Stimulated activated CD4-positive, alpha-beta T cell treated with anti-CD3 and anti-CD28 coated beads, Interleukin-1b, Interleukin-23, amount 100 ng/mL, for 24 hours (primary cell): ENCODE results near the gene CHST9.
"Not testable (repeated sequence)": the region's sequence is repeated elsewhere in the genome, so short reads cannot be mapped to it uniquely, and the experiment has no call there.

Experiments
- DNase-seq, 4 experiments: peaks; one replicate each; pipeline ENCODE4 v3.0.0-alpha.2; 2020; ENCODE audit warnings: low read depth in 4 of 4, low spot score in 1 of 4

Gene CHST9

DNA sequence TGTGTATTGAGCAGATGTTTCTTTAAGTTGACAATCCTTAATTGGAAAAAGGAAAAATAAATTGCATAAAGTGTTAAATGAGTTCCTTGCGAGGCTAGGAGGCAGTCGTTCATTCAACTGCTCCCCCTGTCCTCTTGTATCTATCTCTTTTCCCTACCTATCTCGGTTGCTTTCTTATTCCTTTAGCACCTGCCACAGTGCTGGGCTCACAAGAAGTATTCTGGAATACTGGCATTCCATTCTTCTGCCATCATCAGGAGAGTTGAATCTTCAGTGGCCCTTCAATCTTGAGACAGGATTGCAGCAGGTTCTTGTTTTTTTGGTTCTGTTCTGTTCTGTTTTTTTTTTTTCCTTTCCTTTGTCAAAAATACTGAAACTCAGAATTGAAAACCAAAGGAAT, 176.5 kb downstream of the CHST9 start:
- no peak for DNase-seq

DNA sequence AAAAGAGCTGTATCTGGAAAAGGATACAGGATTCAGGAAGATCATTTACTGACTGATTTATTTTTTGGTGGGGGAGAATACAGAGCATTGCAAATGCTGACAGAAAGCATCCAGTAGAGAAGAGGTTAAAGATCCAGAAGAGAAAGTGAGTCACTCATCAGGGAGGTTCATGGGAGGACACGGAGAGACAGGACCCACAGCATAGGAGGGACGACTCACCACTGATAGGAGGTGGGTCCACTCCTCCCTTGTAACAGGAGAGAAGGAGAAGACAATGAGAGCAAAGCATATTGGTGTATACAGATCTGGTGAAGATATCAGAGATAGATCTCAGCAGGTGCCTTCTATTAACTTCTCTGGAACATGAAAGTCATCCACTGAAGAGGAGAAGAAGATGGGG, 177.2 kb downstream of the CHST9 start:
- DNase-seq: no peak

DNA sequence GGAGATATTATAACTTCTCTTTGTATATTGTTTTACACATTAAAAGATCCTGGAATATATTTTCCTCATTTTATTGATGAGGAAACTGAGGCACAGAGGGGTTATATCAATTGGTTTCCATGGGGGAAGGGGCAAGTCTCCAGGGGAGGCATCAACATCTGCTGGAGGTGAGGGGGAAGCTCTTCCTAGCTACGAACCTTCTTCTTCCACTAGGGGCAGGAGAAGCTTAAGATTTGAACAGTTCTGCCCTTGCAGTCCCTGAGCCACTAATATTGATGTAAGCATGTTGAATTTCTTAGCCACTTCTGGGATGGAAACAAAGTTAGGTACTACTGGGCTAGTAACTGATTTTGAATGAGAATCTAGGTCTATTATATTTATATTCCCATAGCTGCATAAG, 179.5 kb downstream of the CHST9 start:
- DNase-seq: no peak

DNA sequence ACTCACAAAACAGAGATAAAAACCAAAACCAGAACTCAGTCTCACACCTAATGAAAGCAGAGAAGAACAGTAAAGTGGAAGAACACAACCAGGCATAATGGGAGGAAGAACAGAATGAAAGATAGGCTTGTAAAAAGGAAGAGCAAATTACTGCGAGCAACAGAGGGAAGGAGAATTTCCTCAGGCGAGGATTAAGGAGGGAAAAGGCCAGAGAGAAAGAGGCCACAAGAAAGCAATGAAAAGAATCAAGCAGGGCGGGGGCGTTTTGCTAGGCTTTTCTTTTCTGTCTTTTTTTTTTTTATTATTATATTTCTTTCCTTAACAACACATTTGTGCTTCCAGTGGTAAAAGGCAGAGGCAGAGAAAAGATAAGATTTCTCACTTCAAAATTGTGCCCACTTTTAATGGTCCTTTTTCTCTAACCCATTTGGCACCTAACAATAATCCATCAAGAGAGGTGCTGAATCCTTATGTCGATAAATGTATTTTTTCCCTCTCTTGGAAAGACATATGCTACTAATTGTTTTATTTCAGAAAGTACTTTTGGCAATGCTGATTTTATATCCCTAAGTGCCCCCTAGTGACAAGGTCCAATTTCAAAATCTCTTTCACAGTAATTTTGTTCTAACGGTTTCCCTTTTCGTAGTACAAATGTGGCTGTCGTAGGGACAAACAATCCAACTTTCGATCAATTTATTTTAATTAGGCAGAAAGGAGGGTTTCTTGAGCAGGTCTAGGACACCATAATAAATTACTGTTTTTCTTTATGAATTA, 180.9 kb downstream of the CHST9 start:
- no peak for DNase-seq

DNA sequence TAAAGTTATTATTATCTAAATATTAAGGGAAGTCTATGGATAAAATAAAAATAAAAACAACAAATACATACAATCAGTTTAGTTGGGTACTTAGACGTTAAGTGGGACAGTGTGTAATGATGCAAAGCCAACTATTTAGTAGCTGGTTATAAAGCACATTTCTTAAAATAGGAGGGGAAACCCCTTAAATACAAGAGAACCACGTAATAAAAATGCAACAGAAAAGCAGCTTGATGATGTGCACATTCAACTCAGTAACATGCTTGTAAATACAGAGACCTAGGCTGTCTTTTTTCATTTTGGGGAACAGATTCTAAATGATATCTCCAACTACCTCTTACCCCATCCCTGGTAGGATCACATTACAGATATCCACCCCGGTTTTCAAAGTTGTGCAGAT, 185.3 kb downstream of the CHST9 start:
- no peak for DNase-seq

DNA sequence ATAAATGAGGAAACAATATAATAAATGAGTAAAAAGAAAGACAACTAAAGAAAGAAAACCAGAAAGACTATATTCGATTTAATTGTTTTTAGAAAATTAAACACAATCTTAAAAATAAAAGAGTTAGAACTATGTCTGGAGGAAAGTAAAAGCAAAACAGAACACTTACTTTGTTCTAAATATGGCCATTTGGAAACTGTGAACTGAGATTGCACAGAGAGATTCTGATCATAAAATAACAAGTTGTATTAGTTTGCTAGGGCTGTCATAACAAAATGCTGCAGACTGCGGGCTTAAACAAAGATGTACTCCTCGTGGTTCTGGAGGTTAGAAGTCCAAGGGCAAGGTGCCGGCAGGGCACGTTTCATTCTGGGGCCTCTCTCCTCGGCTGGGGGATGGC, 191.5 kb downstream of the CHST9 start:
- DNase-seq: no peak

DNA sequence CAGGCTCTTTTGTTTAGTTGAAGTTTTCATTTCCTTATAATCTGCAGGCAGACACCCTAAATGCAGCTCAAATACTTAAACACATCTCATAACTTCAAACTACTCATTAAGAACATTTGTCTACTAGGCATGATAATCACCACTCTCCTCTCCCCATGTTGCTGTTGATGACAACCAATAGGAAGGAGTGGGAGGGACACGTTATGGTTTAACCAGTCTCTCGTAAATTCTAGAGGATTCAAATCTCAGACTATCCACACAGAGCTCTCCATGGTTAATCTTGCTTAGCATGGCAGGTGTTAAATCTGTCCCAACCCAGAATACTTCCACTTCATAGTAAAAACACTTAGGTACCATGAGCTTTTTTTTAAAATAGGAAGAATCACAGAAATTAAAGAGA, 192.2 kb downstream of the CHST9 start:
- no peak for DNase-seq

DNA sequence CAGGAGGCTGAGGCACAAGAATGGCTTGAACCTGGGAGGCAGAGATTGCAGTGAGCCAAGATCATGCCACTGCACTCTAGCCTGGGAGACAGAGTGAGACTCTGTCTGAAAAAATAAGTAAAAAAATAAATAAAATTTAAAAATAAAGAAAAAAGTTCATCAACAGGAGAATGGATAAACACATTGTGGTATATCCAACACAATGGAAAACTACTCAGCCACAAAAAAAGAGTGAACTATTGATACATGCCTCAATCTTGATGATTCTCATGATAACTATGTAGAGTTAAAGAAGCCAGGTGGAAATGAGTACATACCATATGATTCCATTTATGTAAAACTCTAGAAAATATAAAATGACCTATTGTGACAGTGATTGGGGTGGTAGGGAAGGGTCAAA, 195.3 kb downstream of the CHST9 start:
- DNase-seq: no peak

DNA sequence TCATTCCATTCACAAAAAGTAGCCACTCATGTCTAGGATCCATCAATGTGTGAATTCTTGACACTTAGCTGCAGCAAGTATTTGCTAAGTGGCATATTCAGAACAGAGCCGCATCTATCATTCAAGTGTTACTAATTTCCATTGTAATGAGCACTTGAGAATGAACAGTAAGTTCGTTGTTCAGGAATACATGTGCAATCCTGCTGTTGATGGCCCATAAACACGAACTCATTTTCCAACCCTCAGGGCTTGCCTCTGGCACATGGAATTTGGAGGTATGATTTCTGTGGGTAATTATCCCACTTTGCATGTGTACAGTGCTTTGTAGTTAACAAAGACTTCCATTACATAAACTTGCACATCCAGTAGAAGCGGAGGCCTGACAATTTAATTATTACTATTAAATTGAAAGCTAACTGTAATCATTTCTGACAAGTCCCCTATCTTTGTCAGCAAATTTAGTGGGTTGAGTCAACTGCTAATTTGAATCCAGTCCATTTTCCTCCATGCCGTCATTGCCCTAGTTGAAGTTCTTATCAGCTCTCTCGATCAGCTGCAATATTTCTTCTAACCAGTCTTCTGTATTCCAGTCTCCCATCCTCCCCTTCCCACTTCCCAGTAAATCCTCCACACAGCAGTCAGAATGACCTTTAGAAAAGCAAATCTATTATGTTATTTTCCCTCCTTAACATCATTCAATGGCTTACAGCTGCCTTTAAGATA, 203.6 kb downstream of the CHST9 start:
- no peak for DNase-seq

DNA sequence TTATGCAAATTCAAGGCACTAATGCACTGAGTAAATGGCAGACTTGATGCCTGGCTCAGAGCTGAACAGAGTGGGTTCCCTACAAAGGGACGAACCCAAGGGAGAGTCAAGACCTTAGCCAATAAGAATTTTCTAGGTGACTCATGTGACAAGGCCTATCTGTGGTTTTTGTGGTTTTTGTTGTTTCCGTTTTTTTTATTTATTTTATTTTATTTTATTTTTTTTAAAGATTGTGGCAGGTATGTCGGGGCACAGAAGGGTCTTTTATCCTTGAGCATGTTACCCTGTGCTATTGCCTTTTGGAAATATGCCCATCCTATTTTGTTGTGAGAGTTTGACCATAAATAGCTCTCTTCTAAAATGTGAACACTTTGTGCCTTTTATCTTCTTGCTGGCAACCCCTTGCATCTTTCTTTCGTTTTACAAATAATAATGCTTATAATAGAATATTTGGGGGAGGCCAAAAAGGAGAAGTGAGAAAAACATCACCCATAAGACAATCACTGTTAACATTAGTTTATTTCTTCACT, 206.2 kb downstream of the CHST9 start:
- DNase-seq: no peak

DNA sequence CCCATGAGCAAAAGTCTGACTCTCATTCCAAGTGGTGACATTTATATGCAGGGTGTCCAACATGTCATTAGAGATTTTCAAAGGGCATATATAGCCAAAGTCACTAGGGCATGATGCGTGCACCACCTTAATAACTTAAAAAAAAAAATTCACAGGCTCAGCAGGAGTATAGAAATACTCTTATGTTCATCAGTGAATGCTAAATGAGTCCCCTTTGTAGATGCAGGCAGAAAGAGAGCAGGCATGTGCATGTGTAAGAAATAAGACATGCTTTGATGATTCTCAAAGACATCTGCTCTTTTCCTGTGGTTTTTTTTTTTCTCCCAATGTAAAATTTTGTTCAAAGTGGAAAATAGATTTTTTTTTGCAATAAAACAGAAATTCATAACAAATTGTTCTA, 207.3 kb downstream of the CHST9 start:
- DNase-seq: no peak

DNA sequence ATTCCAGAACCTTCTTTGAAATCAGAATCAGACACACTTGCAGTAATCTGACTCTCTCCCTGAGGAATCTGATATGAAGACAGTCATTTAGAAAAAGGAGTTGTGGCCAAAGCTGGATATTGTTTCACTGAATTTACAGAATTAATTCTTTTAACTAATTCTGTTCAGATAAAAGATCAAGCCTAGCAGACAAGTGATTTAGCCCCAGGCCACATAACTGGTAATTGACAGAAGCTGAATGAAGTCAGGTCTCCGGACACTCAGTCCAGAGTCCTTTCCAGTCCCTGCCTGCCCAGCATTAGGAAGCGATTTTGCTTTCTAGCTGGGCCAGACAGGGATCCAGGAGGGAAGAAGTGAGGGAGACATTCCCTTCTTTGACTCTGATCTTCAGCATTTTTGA, 208.9 kb downstream of the CHST9 start:
- no peak for DNase-seq

DNA sequence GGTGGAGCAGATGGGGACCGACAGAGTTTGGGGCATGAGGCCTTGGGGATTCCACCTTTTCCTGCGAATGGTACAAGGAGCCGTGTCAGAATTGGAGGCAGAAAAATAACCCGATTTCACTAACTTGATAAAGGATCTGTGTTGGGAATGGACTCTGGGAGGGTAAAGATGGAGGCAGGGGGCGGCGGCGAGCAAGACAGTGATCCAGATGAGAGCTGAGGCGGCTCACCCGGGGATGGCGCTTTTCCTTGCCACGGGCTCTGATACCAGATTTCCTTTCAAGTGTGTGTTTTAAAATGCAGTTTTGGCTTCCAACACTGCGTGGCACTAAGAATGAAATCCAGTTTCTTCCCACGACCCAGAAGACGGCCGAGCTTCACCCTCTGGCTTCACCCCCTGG, 212.6 kb downstream of the CHST9 start:
- not testable (repeated sequence) for DNase-seq

DNA sequence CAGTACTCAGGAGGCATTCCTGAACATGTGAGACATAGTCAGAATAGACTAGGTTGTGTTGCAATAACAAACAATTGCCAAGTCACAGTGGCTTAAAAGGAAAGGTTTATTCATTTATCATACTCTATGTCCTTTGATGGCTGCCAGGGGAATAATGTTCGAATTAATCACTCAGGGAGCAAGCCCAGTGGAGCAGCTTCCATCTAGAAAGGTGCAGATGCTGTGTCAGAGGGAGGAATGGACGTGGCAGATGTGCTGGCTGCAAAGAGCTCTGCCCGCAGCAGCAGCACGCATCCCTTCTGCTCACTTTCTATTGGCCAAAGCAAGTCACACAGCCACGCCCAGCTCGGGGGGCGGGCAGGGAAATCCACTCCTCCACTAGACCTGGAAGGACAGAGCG, 213.7 kb downstream of the CHST9 start:
- DNase-seq: no peak

DNA sequence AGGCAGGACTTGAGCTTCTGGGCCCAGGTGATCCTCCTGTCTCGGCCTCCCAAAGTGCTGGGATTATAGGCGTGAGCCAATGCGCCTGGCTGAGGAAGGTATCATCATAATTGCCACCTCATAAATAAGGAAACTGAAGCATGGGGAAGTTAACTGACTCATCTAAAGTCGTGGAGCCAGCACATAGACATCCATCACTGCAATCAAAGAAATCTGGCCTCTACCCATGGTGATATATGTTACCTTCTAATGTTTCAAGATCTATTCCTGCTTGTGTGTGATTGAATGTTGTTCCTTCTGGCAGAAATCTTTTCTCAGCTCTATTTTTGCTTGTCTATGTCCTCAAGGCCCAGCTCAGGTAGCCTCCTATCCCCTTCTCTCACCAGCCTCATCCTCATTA, 214.5 kb downstream of the CHST9 start:
- DNase-seq: no peak

DNA sequence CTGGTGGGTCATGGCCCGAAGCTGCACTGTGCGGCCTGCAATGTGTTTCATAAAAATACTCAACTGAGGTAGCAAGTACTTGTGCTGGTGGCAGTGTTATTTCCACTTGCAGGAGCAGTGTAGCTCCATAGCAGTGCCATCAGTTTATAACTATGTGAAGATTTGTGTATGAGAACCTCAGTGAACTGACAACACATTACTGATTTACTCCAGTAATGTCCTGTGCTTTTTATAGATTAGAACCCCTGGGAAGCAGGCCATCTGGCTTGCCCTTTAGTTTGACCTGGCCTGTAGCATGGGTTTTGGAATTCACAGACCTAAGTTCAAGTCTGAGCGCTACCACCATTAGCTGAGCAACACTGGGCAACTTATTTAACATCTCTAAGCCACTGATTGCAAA, 219.9 kb downstream of the CHST9 start:
- no peak for DNase-seq

DNA sequence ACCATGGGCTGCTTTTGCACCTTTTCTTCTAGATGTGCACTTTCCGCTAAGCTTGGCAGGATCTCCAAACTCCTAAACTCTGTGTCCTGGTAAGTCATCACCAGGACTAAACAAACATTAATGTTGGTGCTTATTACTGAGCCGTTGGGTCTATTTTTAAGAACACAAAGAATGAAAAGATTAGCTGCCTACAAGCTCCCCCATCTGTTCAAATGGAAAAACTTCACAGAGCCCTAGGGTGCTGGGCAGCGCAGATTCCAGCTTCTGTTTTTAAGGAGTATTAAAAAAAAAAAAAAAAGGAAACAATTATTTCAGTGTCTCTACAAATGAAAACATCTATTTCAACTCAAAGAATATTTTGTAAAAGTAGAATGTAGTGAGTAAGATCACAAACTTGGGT, 221.8 kb downstream of the CHST9 start:
- no peak for DNase-seq

DNA sequence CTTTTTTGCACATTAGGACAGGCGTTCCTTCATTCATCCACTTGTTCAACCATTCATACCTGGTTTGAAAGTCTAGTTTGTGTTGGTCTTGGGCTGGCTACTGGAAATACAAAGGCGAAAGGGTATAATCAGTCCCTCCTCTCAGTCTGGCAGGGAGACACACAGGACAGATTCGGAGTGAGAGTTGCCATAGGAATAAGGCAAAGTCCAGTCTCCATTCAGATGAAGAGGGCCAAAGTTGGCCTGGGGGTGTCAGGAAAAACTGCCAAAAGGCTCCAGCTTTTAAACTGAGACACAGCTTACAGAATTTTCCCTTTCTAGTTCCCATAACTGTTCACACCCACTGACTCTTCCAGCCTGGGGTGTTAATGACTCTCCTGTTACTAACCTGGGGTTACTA, 223.3 kb downstream of the CHST9 start:
- DNase-seq: no peak

DNA sequence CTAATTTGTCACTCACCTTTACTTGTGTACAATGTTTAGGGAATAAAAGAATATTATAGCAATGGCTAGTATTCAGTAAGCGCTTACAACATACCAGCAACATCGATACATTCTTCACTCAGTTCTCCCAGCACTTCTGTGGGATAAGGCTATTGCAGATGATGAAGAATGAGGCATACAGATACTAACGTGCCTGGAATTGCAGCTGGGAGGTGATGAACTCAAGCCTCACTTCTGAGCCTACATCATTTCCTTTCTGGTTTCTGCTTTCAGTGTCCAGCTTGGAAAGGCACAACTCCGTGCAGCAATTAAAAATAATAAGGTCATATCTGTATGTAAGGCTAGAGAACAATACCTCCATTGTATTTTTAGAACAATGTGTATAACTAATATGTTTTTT, 224.2 kb downstream of the CHST9 start:
- DNase-seq: no peak

DNA sequence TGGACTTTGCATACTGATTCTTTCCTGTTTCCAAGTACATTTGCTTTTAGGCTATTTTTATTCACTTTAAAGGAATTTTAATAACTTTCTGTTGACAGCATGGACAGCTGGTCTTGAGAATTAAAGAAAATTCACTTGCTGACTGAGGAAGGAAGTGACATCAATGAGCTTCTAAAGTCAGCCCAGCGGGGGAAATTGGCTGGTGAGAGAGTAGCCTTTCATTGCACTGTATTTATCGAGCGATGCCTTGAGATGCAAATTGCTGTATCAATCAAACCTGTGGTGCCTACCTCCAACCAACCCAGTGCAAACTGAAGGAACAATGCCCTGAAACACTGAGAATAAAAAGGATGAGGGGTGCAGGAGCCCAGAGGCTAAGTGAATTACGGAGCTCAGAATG, 228.2 kb downstream of the CHST9 start:
- no peak for DNase-seq

DNA sequence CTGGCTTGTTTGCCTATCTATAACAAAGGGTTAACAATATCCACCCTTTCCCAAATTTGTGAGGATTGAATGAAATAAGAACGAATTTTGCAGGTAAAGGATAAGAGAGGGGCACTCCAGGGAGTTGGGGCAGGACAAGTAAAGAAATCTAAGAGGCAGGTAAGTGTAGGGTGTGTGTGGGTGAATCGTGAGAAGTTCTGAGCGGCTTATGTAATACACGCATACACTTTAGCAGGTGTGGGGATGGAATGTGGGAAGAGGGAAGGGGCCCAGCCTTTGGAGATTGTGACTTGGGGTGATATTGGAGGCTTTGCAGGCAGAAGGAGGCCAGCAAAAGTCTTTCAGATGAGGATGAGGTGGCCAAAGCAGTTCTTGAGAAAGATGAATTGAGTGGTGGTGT, 236.4 kb downstream of the CHST9 start:
- no peak for DNase-seq

DNA sequence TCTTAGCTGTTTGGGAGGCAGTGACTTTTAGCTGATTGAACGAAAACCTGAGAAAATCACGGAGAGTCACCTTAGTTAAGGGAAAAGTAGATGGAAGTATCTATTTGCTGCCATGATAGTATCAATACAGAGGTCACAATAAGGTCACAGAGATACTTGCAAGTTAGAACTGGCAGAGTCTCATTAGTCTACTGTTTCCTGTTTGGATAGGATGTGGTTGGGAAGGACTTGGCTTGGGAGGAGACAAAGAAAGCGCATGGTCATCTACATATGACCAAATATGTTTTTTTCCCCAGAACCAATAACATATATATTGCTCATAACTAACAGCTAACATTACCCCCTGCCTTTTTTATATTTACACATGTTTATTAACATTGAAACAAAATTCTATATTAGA, 241.2 kb downstream of the CHST9 start:
- no peak for DNase-seq

DNA sequence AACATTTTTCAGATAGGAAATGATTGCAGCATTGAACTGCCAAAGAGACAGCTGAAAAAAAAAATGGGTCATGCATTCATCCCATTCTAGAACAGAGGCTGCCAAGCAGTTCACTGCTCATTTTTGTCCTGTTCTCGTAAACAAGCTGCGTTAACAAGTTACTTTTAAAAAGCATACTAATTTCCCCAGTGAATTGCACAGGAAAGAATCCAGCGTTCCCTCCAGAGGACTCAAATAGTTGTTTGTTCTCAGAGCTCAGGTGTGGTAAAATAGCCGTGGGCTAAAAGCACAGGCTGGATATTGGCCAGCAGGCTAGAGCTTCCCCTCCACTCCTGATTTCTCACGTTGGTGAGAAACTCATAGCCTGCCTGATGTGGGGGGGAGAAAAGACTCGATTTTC, 243.5 kb downstream of the CHST9 start:
- DNase-seq: no peak
